GM12891 (cell line): Measurements from ENCODE around the gene MAPK13.

ENCODE experiments used
- PAX5 ChIP-seq: IDR thresholded peaks from 2 replicates; pipeline ENCODE4 v1.6.1; 2011; ENCODE audit warnings: low read length, moderate library complexity, mild to moderate bottlenecking; ENCODE audit not compliant: insufficient read depth, severe bottlenecking
- POLR2A ChIP-seq: IDR thresholded peaks from 2 replicates; pipeline ENCODE4 v1.6.1; 2011; ENCODE audit warnings: low read depth, low read length, control low read depth
- POLR2AphosphoS5 ChIP-seq: IDR thresholded peaks from 2 replicates; pipeline ENCODE4 v1.6.1; 2011; ENCODE audit warnings: low read depth, low read length, control low read depth
- POU2F2 ChIP-seq: IDR thresholded peaks from 2 replicates; pipeline ENCODE4 v1.6.1; 2011; ENCODE audit warnings: low read depth, mild to moderate bottlenecking, control low read depth, low read length, moderate library complexity
- SPI1 ChIP-seq: IDR thresholded peaks from 2 replicates; pipeline ENCODE4 v1.6.1; 2011; ENCODE audit warnings: low read depth, low read length, control low read depth
- TAF1 ChIP-seq: IDR thresholded peaks from 2 replicates; pipeline ENCODE4 v1.6.1; 2011; ENCODE audit warnings: low read depth, low read length, control low read depth

GRCh38 chr6:36130667-36131510 lies 576 bp downstream of the MAPK13 start:
- no peak; the same call in 1 of the 2 replicates for TF ChIP-seq POLR2A
- TF ChIP-seq POLR2AphosphoS5: no peak
- no peak for TF ChIP-seq TAF1
- TF ChIP-seq POU2F2: no peak
- TF ChIP-seq SPI1: no peak
- TF ChIP-seq PAX5: no peak
